ENCODE measurements around the gene ERMN. TPM values are rescaled to one million over a fixed set of nuclear protein-coding genes. Genes with fewer than 3 reads are reported as not detected.

Gene ERMN
- total and polyA plus RNA-seq, 2 donors (not counting 1 experiment from before 2014, with no cell fraction given), result 2.7 to 11.9 TPM

GRCh38 chr2:157319795-157320194 lies 5.8 kb downstream of the ERMN start:
- Mint-ChIP-seq H3K9me3 (ENCODE audit: insufficient read depth) (no peaks in the 10 kb centered on the region), H3K4me1 (no peaks in the 10 kb centered on the region), H3K27ac (no peak overlapping the region), H3K4me3 (no peak overlapping the region), H3K27me3 (no peaks in the 10 kb centered on the region)
- Histone ChIP-seq H3K9ac (ENCODE audit: low read length) (no peak overlapping the region), H3K4me3 (ENCODE audit: control extremely low read depth in 1 of 5, extremely low read depth in 1 of 5, insufficient read depth in 1 of 5, low read depth in 2 of 5, low read length in 4 of 5) (no peak overlapping the region), H3K27ac (ENCODE audit: low read length in 2 of 2) (no peak overlapping the region), H3K4me1 (ENCODE audit: control insufficient read depth in 2 of 2, insufficient read depth in 2 of 2, low read length in 2 of 2) (no peaks in the 10 kb centered on the region), H4K20me1 (ENCODE audit: control insufficient read depth, insufficient read depth, low read length, poor library complexity, severe bottlenecking) (no peaks in the 10 kb centered on the region), H3K79me2 (ENCODE audit: control insufficient read depth, insufficient read depth, low read length) (no peaks in the 10 kb centered on the region), H2AFZ (ENCODE audit: insufficient read depth, low read depth, low read length, poor library complexity, severe bottlenecking) (no peak overlapping the region), H3K9me3 (ENCODE audit: control extremely low read depth in 1 of 3, control insufficient read depth in 2 of 3, insufficient read depth in 1 of 3, low read length in 2 of 3) (no peaks in the 10 kb centered on the region), H3K27me3 (replicated peaks in 1 of 4; ENCODE audit: control extremely low read depth in 1 of 4, control insufficient read depth in 3 of 4, insufficient read depth in 4 of 4, low read length in 3 of 4) (no peaks in the 10 kb centered on the region), H3K36me3 (replicated peaks in 1 of 2; ENCODE audit: control extremely low read depth in 1 of 2, control insufficient read depth in 1 of 2, extremely low read depth in 1 of 2, insufficient read depth in 2 of 2, low read length in 1 of 2) (peaks cover 0 to 4% of the 10 kb centered on the region in 2 experiments), H3K4me2 (replicated peaks; ENCODE audit: low read depth, low read length, poor library complexity, severe bottlenecking) (no peak overlapping the region)
- CTCF ChIA-PET, result interaction anchor here (2.1 to 5.2 kb wide), 3 partner anchors 7 to 18 kb away, joined by 9 to 35 read pairs (median 16); no protein-coding TSS in a partner anchor
- WGBS (ENCODE audit: insufficient coverage), result no CpG with 5 or more reads among the region's 2 CpGs
- POLR2A ChIA-PET, result interaction anchor here (0.5 kb wide), 1 partner anchor 564 kb away, joined by 4 read pairs; no protein-coding TSS in a partner anchor
- intact Hi-C loops (cut with micrococcal nuclease), result loop anchor here (10.0 kb wide), 1 partner anchor 555 kb away; the partner anchor contains the start of gene ACVR1
- ATAC-seq (ENCODE audit: low read depth) (no peak), DNase-seq (no peak)
- no peak for TF ChIP-seq CTCF (IDR thresholded peaks at IDR 0.05)
- TF ChIP-seq EZH2 (IDR thresholded peaks at IDR 0.05; ENCODE audit: borderline replicate concordance, insufficient read depth, low read depth, low read length, poor library complexity, severe bottlenecking), result no peak

GRCh38 chr2:157318884-157319283 lies 6.7 kb downstream of the ERMN start:
- no peak for DNase-seq

More at GRCh38 chr2:157318884-157319283, 6.7 kb downstream of the ERMN start:
- Histone ChIP-seq H3K4me3 (ENCODE audit: control extremely low read depth in 1 of 5, extremely low read depth in 1 of 5, insufficient read depth in 1 of 5, low read depth in 2 of 5, low read length in 4 of 5) (no peak overlapping the region), H3K9ac (ENCODE audit: low read length) (no peak overlapping the region), H3K4me2 (replicated peaks; ENCODE audit: low read depth, low read length, poor library complexity, severe bottlenecking) (no peak overlapping the region), H2AFZ (ENCODE audit: insufficient read depth, low read depth, low read length, poor library complexity, severe bottlenecking) (no peak overlapping the region), H3K27ac (ENCODE audit: low read length in 2 of 2) (no peak overlapping the region), H4K20me1 (ENCODE audit: control insufficient read depth, insufficient read depth, low read length, poor library complexity, severe bottlenecking) (no peaks in the 10 kb centered on the region), H3K79me2 (ENCODE audit: control insufficient read depth, insufficient read depth, low read length) (no peaks in the 10 kb centered on the region), H3K9me3 (ENCODE audit: control extremely low read depth in 1 of 3, control insufficient read depth in 2 of 3, insufficient read depth in 1 of 3, low read length in 2 of 3) (no peaks in the 10 kb centered on the region), H3K27me3 (replicated peaks in 1 of 4; ENCODE audit: control extremely low read depth in 1 of 4, control insufficient read depth in 3 of 4, insufficient read depth in 4 of 4, low read length in 3 of 4) (no peaks in the 10 kb centered on the region), H3K4me1 (ENCODE audit: control insufficient read depth in 2 of 2, insufficient read depth in 2 of 2, low read length in 2 of 2) (no peaks in the 10 kb centered on the region), H3K36me3 (replicated peaks in 1 of 2; ENCODE audit: control extremely low read depth in 1 of 2, control insufficient read depth in 1 of 2, extremely low read depth in 1 of 2, insufficient read depth in 2 of 2, low read length in 1 of 2) (no peaks in the 10 kb centered on the region)
- ATAC-seq (ENCODE audit: low read depth), result no peak
- POLR2A ChIA-PET, result no interaction called here
- intact Hi-C loops (cut with micrococcal nuclease), result no loop called here
- no peaks in the 10 kb centered on the region for H3K4me1 Mint-ChIP-seq
- TF ChIP-seq EZH2 (IDR thresholded peaks at IDR 0.05; ENCODE audit: borderline replicate concordance, insufficient read depth, low read depth, low read length, poor library complexity, severe bottlenecking) (no peak), CTCF (IDR thresholded peaks at IDR 0.05) (no peak)
- no peaks in the 10 kb centered on the region for H3K27me3 Mint-ChIP-seq
- H3K27ac Mint-ChIP-seq, result no peak overlapping the region
- CTCF ChIA-PET, result interaction anchor here (0.5 to 5.2 kb wide), 3 partner anchors 8 to 689 kb away, joined by 6 to 35 read pairs (median 9); no protein-coding TSS in a partner anchor
- H3K9me3 Mint-ChIP-seq (ENCODE audit: insufficient read depth), result no peaks in the 10 kb centered on the region
- no peak overlapping the region for H3K4me3 Mint-ChIP-seq
- 80% methylated on average over 2 of the region's 2 CpGs for WGBS (ENCODE audit: insufficient coverage)
